Pancreas (tissue), 10 donors: Measurements from ENCODE around the gene CACNA1H. TPM values are rescaled to one million over a fixed set of nuclear protein-coding genes. Genes with fewer than 3 reads are reported as not detected.
A peak's percentile ranks its signal among the peaks of the same experiment; 100 is the strongest.

Experiments used
- ATAC-seq, 4 donors: fragments of 200-7000 bp; cut with Tn5 transposase; one replicate each; pipeline versions ENCODE4 v1.8.0 to v1.9.1; 2020; ENCODE audit warnings: mild to moderate bottlenecking in 4 of 4, moderate library complexity in 4 of 4
- DNase-seq, 6 donors: peaks; one replicate each; pipeline ENCODE4 v3.0.0-alpha.2; 2020
- FAIRE-seq: peaks from 2 replicates; lab custom pipeline; 2012; peaks lifted over from hg19 to GRCh38; lab: Jason Lieb, UNC
- H3K27ac ChIP-seq, 4 donors: fragments of 200-600 bp; sonication (generic); 1 replicate in 3 of 4; 2 replicates in 1 of 4; pipeline versions ENCODE4 v1.5.0 to v1.8.0; 2020
- H3K27me3 ChIP-seq, 4 donors: fragments of 200-600 bp; one replicate each; pipeline ENCODE4 v1.8.0; 2021
- H3K36me3 ChIP-seq, 3 donors: fragments of 200-600 bp; sonication (generic) in 1 of 3; one replicate each; pipeline versions ENCODE4 v1.5.0 to v1.8.0; 2020 to 2021
- H3K4me1 ChIP-seq, 3 donors: fragments of 200-600 bp; one replicate each; pipeline ENCODE4 v1.8.0; 2021
- H3K4me3 ChIP-seq, 4 donors: fragments of 200-600 bp; sonication (generic) in 2 of 4; one replicate each; pipeline versions ENCODE4 v1.5.0 to v1.8.0; 2020 to 2021
- H3K9me3 ChIP-seq, 4 donors: fragments of 200-600 bp; one replicate each; pipeline ENCODE4 v1.8.0; 2021
- WGBS, 2 donors: extraction: QIAGEN DNeasy Blood & Tissue Kit; methylation state at CpG; one replicate each; pipeline ENCODE4 v1.1.7; 2013; 5-methylcytosine and 5-hydroxymethylcytosine counted together
- intact Hi-C, 3 donors: fragments of 100-400 bp; cut with DNase I; formaldehyde crosslinking; loops; one replicate each; pipeline versions ENCODE4 v1.11.1 to v1.14.2; 2022
- polyA plus RNA-seq, 2 donors: library from polyadenylated mRNA; stranded (reverse); fragments of 200-250 nt; gene quantifications; one replicate each; pipeline ENCODE4 v1.2.3, GENCODE V29; 2013
- total RNA-seq, 6 donors: library from RNA; stranded (reverse); fragmentation: NEBNext Ultra II Directional in 4 of 6; extraction: Animal tissue kit (Norgen Biotek cat#: 25700) in 4 of 6; gene quantifications; one replicate each; pipeline versions ENCODE4 v1.2.1 to v1.2.4, GENCODE V29; 2021 to 2023
- TF ChIP-seq, protein P1 (sequence below), 4 donors: fragments of 200-600 bp; sonication (generic) in 3 of 4; IDR thresholded peaks; one replicate each; pipeline versions ENCODE4 v1.5.0 to v1.8.0; 2021; ENCODE audit warnings: antibody characterized with exemption in 4 of 4
- donor health status: healthy with polysubstance abuse.
- donor health status: DM: no; HTN: no; CAD: no; lungs with moderate emphysema.
- donor health status: DM: no; HTN: no; CAD: no.
- donor health status: control.
- donor health status: control.
- donor health status: Bipolar disorder and iron deficiency.
- donor health status: DM: yes; HTN: yes; CAD: no.
- donor health status: DM: no; HTN: no; CAD: no.
- donor health status: DM: no; HTN: no; CAD: no.
- donor health status: DM: yes; HTN: yes; CAD: no.

The CACNA1H gene
- total and polyA plus RNA-seq, 8 donors: 2.5 to 20.5 (median 4.9) TPM

DNA sequence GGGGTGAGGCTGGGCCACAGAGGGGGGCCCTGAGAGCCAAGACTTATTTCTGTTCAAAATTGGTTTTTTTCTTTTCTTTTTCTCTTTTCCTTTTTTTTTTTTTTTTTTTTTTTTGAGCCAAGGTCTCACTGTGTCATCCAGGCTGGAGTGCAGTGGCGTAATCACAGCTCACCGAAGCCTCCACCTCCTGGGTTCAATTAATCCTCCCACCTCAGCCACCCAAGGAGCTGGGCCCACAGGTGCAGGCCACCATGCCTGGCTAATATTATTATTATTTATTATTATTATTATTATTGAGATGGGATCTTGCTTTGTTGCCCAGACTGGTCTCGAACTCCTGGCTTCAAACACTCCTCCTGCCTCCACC is 17.5 kb upstream of the CACNA1H start:
- DNase-seq: no peak
- ATAC-seq: peak in 3 of 4 donors; percentile 7 to 27 (median 25)
- Histone ChIP-seq H3K4me3 (no peak overlapping the region), H3K9me3 (no peaks in the 10 kb centered on the region), H3K27ac (no peak overlapping the region), H3K36me3 (no peaks in the 10 kb centered on the region), H3K4me1 (peaks cover 21 to 28% (median 21%) of the 10 kb centered on the region in 3 donors), H3K27me3 (no peaks in the 10 kb centered on the region)
- WGBS, 2 donors: 53 to 61% methylated on average over 3 of the region's 3 CpGs
- TF ChIP-seq, protein P1, sequence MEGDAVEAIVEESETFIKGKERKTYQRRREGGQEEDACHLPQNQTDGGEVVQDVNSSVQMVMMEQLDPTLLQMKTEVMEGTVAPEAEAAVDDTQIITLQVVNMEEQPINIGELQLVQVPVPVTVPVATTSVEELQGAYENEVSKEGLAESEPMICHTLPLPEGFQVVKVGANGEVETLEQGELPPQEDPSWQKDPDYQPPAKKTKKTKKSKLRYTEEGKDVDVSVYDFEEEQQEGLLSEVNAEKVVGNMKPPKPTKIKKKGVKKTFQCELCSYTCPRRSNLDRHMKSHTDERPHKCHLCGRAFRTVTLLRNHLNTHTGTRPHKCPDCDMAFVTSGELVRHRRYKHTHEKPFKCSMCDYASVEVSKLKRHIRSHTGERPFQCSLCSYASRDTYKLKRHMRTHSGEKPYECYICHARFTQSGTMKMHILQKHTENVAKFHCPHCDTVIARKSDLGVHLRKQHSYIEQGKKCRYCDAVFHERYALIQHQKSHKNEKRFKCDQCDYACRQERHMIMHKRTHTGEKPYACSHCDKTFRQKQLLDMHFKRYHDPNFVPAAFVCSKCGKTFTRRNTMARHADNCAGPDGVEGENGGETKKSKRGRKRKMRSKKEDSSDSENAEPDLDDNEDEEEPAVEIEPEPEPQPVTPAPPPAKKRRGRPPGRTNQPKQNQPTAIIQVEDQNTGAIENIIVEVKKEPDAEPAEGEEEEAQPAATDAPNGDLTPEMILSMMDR (IDR thresholded peaks at IDR 0.05): no peak
- FAIRE-seq: no peak
- intact Hi-C loops: no loop called here

DNA sequence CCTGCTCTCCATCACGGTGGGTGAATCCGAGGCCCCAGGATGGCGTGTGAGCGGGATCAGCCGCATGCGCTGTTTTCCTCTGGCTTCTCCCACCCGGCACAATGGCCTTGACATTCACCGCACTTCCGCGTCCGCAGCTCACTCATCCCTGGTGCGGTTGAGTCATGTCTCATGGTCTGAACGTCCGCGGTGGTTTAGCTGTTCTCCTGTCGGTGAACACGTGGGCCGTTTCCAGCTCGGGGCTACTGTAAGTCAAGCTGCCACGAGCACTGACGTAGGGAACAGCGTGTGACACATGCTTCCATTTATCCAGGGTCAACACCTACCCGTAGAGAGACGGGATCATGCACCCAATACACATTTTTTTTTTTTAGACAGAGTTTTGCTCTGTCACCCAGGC is 15.3 kb upstream of the CACNA1H start:
- ATAC-seq (no peak), DNase-seq (no peak), FAIRE-seq (no peak)
- 72 to 73% methylated on average over 24 of the region's 24 CpGs for whole genome bisulfite sequencing, 2 donors
- TF ChIP-seq, protein P1 (IDR thresholded peaks at IDR 0.05): no peak
- no peaks in the 10 kb centered on the region for H3K27me3 ChIP-seq
- intact Hi-C loops: no loop called here
- no peak overlapping the region for H3K27ac ChIP-seq
- no peaks in the 10 kb centered on the region for H3K36me3 ChIP-seq
- H3K4me1 ChIP-seq: peaks cover 21 to 28% (median 21%) of the 10 kb centered on the region in 3 donors
- H3K4me3 ChIP-seq: no peak overlapping the region
- H3K9me3 ChIP-seq: no peaks in the 10 kb centered on the region

DNA sequence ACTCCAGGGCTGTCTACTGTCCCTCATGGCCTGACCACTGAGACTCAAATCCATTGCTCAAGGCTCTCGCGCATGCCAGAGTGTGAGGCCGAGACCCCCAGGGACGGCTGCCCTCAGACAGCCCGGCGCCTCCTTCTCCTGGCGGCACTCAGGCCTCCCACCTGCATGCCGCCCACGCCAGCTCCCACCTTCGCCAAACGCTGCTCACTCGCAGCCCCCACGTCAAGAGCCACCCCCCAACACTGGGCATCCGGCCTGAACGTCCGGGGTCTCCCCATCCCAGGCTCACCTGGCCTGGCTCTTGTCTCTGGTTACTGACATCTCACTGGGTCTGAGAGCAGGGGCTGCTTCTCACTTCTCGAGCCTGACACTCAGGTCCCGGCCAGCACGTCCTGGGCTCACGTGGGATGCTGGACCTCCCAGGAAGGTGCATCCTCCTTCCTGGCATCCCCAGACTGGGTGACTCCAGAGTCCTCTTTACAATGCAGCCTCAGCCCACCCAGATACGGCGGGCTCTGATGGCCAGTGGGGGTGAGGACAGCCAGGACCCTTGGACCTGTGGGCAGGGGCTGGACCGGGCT is 12.2 kb upstream of the CACNA1H start:
- H3K27me3 ChIP-seq: no peaks in the 10 kb centered on the region
- no peak for ATAC-seq
- 83 to 89% methylated on average over 23 of the region's 23 CpGs for WGBS, 2 donors
- no peak for FAIRE-seq
- H3K27ac ChIP-seq: no peak overlapping the region
- TF ChIP-seq, protein P1 (IDR thresholded peaks at IDR 0.05): no peak
- no peaks in the 10 kb centered on the region for H3K9me3 ChIP-seq
- no peak overlapping the region for H3K4me3 ChIP-seq
- H3K4me1 ChIP-seq: peaks cover 0 to 3% (median 0%) of the 10 kb centered on the region in 3 donors
- DNase-seq: no peak
- intact Hi-C loops: no loop called here
- no peaks in the 10 kb centered on the region for H3K36me3 ChIP-seq

DNA sequence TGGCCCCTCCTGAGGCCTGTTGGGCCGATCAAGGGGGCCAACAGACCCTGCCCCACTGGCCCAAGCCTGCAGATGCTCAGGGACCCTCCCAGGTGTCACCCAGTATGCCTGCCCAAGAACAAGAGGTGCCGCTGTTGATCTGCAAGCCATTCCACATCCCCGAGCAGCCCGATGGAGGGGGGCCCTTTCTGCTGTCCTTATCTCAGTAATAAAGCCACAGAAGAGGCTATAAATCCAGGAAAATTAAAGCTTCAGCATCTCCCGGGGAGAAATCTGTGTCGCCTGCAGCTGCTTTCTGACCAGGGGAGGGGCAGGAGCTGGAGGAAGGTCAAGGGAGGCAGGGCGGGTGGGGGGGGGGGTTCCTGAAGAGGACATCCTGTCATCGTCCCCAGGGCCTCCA is 11.7 kb upstream of the CACNA1H start:
- TF ChIP-seq, protein P1 (IDR thresholded peaks at IDR 0.05): no peak
- no peak overlapping the region for H3K4me3 ChIP-seq
- H3K4me1 ChIP-seq: no peaks in the 10 kb centered on the region
- no peaks in the 10 kb centered on the region for H3K9me3 ChIP-seq
- H3K27ac ChIP-seq: no peak overlapping the region
- H3K27me3 ChIP-seq: no peaks in the 10 kb centered on the region
- intact Hi-C loops: no loop called here
- no peaks in the 10 kb centered on the region for H3K36me3 ChIP-seq
- DNase-seq (no peak), ATAC-seq (no peak), FAIRE-seq (no peak)
- 64 to 75% methylated on average over 8 of the region's 8 CpGs for WGBS, 2 donors

DNA sequence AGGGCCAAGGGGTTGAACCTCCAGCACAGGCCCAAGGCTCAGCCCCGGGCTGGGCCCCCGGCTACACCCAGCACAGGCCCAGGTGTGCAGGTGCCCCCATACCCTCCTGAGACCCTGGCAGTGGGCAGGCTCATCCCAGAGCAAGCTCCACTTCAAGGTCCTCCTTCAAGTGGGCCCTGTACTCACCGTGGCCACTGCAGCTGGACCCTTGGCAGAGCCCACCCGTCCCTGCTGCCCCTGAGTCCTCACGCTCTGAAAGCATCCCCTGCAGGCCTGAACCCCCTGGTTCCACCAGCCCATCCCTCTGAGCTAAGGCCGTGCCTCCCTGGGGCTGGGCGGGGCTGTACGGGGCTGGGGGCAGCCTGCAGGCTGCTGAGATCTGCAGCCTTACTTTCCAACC is 11.2 kb upstream of the CACNA1H start:
- ATAC-seq: no peak
- Histone ChIP-seq H3K9me3 (no peaks in the 10 kb centered on the region), H3K4me1 (no peaks in the 10 kb centered on the region), H3K36me3 (no peaks in the 10 kb centered on the region), H3K27me3 (no peaks in the 10 kb centered on the region), H3K27ac (no peak overlapping the region), H3K4me3 (no peak overlapping the region)
- WGBS, 2 donors: 79 to 90% methylated on average over 8 of the region's 8 CpGs
- intact Hi-C loops: no loop called here
- TF ChIP-seq, protein P1 (IDR thresholded peaks at IDR 0.05): no peak
- DNase-seq: no peak
- no peak for FAIRE-seq
